Activated T-helper 17 cell treated with anti-CD3 and anti-CD28 coated beads, Interleukin-2, amount 50 U/mL, for 72 hours (primary cell): ENCODE data around the gene COTL1. TPM values are rescaled to one million over a fixed set of nuclear protein-coding genes. Genes with fewer than 3 reads are reported as not detected.
"Not testable (repeated sequence)": the region's sequence is repeated elsewhere in the genome, so short reads cannot be mapped to it uniquely, and the experiment has no call there.

Experiments
- ATAC-seq: fragments of 150-1000 bp; cut with Tn5 transposase; replicated peaks from 2 replicates; pipeline ENCODE4 v1.10.0; 2021; ENCODE audit warnings: mild to moderate bottlenecking, moderate library complexity
- H3K27ac Mint-ChIP-seq: one replicate; pipeline ENCODE4 v1.8.0; 2022; ENCODE audit warnings: mixed read lengths
- H3K27me3 Mint-ChIP-seq: one replicate; pipeline ENCODE4 v1.8.0; 2022; ENCODE audit warnings: mixed read lengths
- H3K36me3 Mint-ChIP-seq: one replicate; pipeline ENCODE4 v1.8.0; 2022; ENCODE audit warnings: low read depth, mild to moderate bottlenecking, mixed read lengths
- H3K4me1 Mint-ChIP-seq: one replicate; pipeline ENCODE4 v1.8.0; 2022; ENCODE audit warnings: mixed read lengths
- H3K4me3 Mint-ChIP-seq: one replicate; pipeline ENCODE4 v1.8.0; 2022; ENCODE audit warnings: mild to moderate bottlenecking, mixed read lengths
- H3K9me3 Mint-ChIP-seq: one replicate; pipeline ENCODE4 v1.8.0; 2022; ENCODE audit warnings: mixed read lengths
- total RNA-seq, 2 donors: library from RNA; stranded (reverse); gene quantifications; one replicate each; pipeline ENCODE4 v1.2.3, GENCODE V29; 2022

COTL1 gene
- total RNA-seq, 2 donors from 2014 or later: 250 to 505 TPM

GRCh38 chr16:84631886-84632285 lies 14.0 kb upstream of the COTL1 start:
- peaks cover 6% of the 10 kb centered on the region for H3K36me3 Mint-ChIP-seq
- no peaks in the 10 kb centered on the region for H3K9me3 Mint-ChIP-seq
- H3K27ac Mint-ChIP-seq: no peak overlapping the region
- H3K4me1 Mint-ChIP-seq: peaks cover 16% of the 10 kb centered on the region
- H3K4me3 Mint-ChIP-seq: no peak overlapping the region
- ATAC-seq: no peak
- H3K27me3 Mint-ChIP-seq: peaks cover 4% of the 10 kb centered on the region

DNA sequence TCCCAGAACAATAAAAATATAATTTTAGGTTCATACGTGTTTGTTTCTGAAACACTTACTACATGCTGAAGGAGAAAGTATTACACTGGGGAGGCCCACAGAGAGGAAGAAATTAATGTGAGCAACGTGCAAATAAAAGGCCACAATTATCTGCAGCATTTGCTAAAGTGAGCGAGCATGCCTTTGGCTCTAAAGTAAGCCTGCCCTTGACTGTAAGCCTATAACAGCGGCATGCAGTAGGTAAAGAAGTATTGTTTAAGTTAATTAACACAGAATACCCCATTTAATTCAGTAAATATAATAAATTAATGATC lies 13.2 kb upstream of the COTL1 start:
- ATAC-seq: peak; percentile 77
- Mint-ChIP-seq H3K4me3 (peak overlapping the region; percentile 46), H3K36me3 (peaks cover 6% of the 10 kb centered on the region), H3K27me3 (peaks cover 4% of the 10 kb centered on the region), H3K27ac (peak overlapping the region; percentile 75), H3K9me3 (no peaks in the 10 kb centered on the region), H3K4me1 (peaks cover 16% of the 10 kb centered on the region)

DNA sequence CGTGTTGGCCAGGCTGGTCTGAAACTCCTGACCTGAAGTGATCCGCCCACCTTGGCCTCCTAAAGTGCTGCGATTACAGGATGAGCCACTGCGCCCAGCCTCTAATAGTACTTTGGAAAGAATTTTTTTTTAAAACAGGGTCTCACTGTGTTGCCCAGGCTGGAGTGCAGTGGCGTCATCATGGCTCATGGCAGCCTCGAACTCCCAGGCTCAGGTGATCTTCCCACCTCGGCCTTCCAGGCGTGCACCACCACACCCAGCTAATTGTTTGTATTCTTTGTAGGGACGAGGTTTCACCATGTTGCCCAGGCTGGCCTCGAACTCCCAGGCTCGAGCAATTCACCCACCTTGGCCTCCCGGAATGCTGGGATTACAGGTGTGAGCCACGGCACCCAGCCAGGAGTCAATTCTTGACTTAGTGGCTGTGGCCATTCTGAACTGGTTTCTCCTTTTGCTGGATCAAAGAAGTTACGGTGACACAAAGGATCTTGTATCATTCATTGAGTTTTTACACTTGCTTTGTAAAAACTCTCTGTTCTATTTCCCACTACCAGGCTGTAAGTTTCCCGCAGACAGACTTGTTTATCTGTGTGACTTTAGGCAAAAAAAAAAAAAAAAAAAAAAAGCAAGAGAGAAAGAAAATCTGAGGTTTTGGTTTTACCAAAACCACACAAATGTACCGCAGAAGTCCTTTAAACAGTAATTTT lies 12.7 kb upstream of the COTL1 start:
- Mint-ChIP-seq H3K27ac (peak overlapping the region; percentile 75), H3K27me3 (peaks cover 4% of the 10 kb centered on the region), H3K9me3 (no peaks in the 10 kb centered on the region), H3K4me3 (peak overlapping the region; percentile 46), H3K36me3 (peaks cover 6% of the 10 kb centered on the region), H3K4me1 (peaks cover 16% of the 10 kb centered on the region)
- peak; percentile 87 for ATAC-seq

- Mint-ChIP-seq H3K4me1 (peaks cover 16% of the 10 kb centered on the region), H3K36me3 (peaks cover 6% of the 10 kb centered on the region), H3K27ac (no peak overlapping the region), H3K9me3 (no peaks in the 10 kb centered on the region), H3K4me3 (no peak overlapping the region), H3K27me3 (peaks cover 4% of the 10 kb centered on the region)
- no peak for ATAC-seq
Measured at GRCh38 chr16:84630009-84630408, 12.1 kb upstream of the COTL1 start.

DNA sequence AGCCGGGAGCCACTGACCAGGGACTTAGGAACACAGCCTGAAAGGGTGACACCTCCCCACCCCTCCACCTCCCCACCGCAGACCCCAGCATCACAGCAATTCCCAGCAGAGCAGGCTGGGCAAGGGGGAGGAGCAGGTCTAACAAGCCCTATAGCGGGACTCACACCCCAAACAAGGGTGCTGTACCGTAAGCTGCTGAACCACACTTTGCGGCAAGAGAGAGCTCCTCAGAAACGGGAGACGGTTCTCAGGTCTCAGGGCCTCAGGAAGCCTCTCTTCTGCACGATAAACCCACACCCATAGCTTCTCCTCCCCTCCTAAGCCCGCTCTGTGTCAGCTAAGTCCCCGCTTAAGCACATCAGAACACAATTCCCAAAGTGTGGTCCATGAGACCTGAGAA lies 11.7 kb upstream of the COTL1 start:
- Mint-ChIP-seq H3K4me1 (peaks cover 16% of the 10 kb centered on the region), H3K36me3 (peaks cover 6% of the 10 kb centered on the region), H3K9me3 (no peaks in the 10 kb centered on the region), H3K4me3 (no peak overlapping the region), H3K27me3 (peaks cover 4% of the 10 kb centered on the region), H3K27ac (no peak overlapping the region)
- no peak for ATAC-seq

GRCh38 chr16:84628226-84628731 lies 10.4 kb upstream of the COTL1 start:
- ATAC-seq: no peak
- H3K27me3 Mint-ChIP-seq: no peaks in the 10 kb centered on the region
- H3K27ac Mint-ChIP-seq: no peak overlapping the region
- H3K36me3 Mint-ChIP-seq: peaks cover 6% of the 10 kb centered on the region
- H3K9me3 Mint-ChIP-seq: no peaks in the 10 kb centered on the region
- H3K4me1 Mint-ChIP-seq: peaks cover 16% of the 10 kb centered on the region
- H3K4me3 Mint-ChIP-seq: no peak overlapping the region

GRCh38 chr16:84625556-84625955 lies 7.7 kb upstream of the COTL1 start:
- Mint-ChIP-seq H3K27me3 (no peaks in the 10 kb centered on the region), H3K4me1 (no peaks in the 10 kb centered on the region), H3K9me3 (no peaks in the 10 kb centered on the region), H3K4me3 (no peak overlapping the region), H3K36me3 (peaks cover under 1% of the 10 kb centered on the region), H3K27ac (no peak overlapping the region)
- ATAC-seq: no peak

- H3K4me1 Mint-ChIP-seq, H3K27ac Mint-ChIP-seq, H3K27me3 Mint-ChIP-seq, ATAC-seq, H3K9me3 Mint-ChIP-seq, H3K4me3 Mint-ChIP-seq: not testable (repeated sequence)
- peaks cover 16% of the 10 kb centered on the region for H3K36me3 Mint-ChIP-seq
Measured at GRCh38 chr16:84620913-84621312, 3.0 kb upstream of the COTL1 start.

GRCh38 chr16:84618581-84619460 lies 943 bp upstream of the COTL1 start:
- Mint-ChIP-seq H3K27ac (peak overlapping the region; percentile 11), H3K27me3 (no peaks in the 10 kb centered on the region), H3K36me3 (peaks cover 37% of the 10 kb centered on the region), H3K4me3 (peak overlapping the region; percentile 91), H3K9me3 (no peaks in the 10 kb centered on the region), H3K4me1 (peaks cover 19% of the 10 kb centered on the region)
- no peak for ATAC-seq

DNA sequence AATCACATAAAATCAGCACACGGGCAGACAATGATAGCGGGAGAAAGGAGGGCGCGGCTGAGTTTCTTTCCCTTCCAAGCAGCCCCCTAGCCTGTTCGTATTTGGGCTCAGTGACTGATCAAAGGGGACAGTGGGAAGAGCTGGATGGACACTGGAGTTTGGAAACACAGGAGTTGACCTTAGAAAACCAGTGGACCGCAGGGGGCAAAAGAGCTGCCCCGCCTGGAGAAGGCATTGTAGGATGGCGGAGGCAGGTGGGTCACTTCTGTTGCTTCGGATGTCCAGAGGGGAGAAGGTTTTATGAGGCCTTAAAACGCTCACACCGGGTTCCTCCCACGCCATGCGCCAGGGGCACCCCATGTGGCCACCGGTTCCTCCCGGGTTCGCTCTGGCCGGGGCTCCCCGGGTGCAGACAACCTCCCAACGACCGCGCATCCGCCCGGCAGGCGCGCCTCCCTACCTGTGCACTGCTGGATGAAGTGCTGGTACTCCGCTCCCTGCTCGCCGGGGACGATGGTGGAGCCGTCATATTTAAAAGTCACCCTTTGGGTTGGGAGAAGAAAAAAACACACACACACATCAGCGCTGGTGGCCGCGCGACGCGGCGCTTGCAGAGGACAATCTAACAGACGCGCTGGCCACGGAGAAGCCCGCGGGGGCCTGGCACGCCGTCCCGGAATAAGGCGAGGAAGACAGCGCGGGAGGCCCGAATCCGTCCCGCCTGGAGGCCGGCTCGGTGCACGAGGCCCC lies 662 bp downstream of the COTL1 start:
- peaks cover 27% of the 10 kb centered on the region for H3K4me1 Mint-ChIP-seq
- peaks cover 53% of the 10 kb centered on the region for H3K36me3 Mint-ChIP-seq
- peak overlapping the region; percentile 97 for H3K27ac Mint-ChIP-seq
- peak; percentile 50 for ATAC-seq
- no peaks in the 10 kb centered on the region for H3K27me3 Mint-ChIP-seq
- peak overlapping the region; percentile 91 for H3K4me3 Mint-ChIP-seq
- no peaks in the 10 kb centered on the region for H3K9me3 Mint-ChIP-seq

- Mint-ChIP-seq H3K9me3 (no peaks in the 10 kb centered on the region), H3K36me3 (peaks cover 60% of the 10 kb centered on the region), H3K27me3 (no peaks in the 10 kb centered on the region), H3K4me1 (peaks cover 34% of the 10 kb centered on the region), H3K27ac (peak overlapping the region; percentile 97), H3K4me3 (peak overlapping the region; percentile 91)
- no peak for ATAC-seq
Measured at GRCh38 chr16:84616515-84616914, 1.4 kb downstream of the COTL1 start.

GRCh38 chr16:84614968-84615813 lies 2.7 kb downstream of the COTL1 start:
- no peak for ATAC-seq
- H3K9me3 Mint-ChIP-seq: no peaks in the 10 kb centered on the region
- peak overlapping the region; percentile 97 for H3K27ac Mint-ChIP-seq
- peak overlapping the region; percentile 91 for H3K4me3 Mint-ChIP-seq
- H3K27me3 Mint-ChIP-seq: no peaks in the 10 kb centered on the region
- peaks cover 47% of the 10 kb centered on the region for H3K4me1 Mint-ChIP-seq
- H3K36me3 Mint-ChIP-seq: peaks cover 73% of the 10 kb centered on the region

- Mint-ChIP-seq H3K27ac (peak overlapping the region; percentile 97), H3K36me3 (peaks cover 79% of the 10 kb centered on the region), H3K4me1 (peaks cover 53% of the 10 kb centered on the region), H3K27me3 (no peaks in the 10 kb centered on the region), H3K9me3 (no peaks in the 10 kb centered on the region), H3K4me3 (peak overlapping the region; percentile 91)
- no peak for ATAC-seq
Measured at GRCh38 chr16:84614623-84614967, 3.3 kb downstream of the COTL1 start.

- Mint-ChIP-seq H3K27me3 (no peaks in the 10 kb centered on the region), H3K4me1 (peaks cover 58% of the 10 kb centered on the region), H3K27ac (peak overlapping the region; percentile 97), H3K9me3 (no peaks in the 10 kb centered on the region), H3K4me3 (peak overlapping the region; percentile 91), H3K36me3 (peaks cover 85% of the 10 kb centered on the region)
- ATAC-seq: no peak
Measured at GRCh38 chr16:84614073-84614459, 3.8 kb downstream of the COTL1 start.
